Hypothalamus (tissue), 51 donors: ENCODE measurements around the gene SCAPER.
"Not testable (repeated sequence)": the region's sequence is repeated elsewhere in the genome, so short reads cannot be mapped to it uniquely, and the experiment has no call there.

Experiments
- DNase-seq, 51 donors: peaks; one replicate each; lab custom pipeline; 2025; lab: John Stamatoyannopoulos, UW

The SCAPER gene

GRCh38 chr15:76447728-76448441 is 457.3 kb downstream of the SCAPER start:
- DNase-seq, result no peak

- DNase-seq, result no peak
These were observed 464.7 kb downstream of the SCAPER start for GRCh38 chr15:76440441-76440840.

- no peak for DNase-seq
These were observed 465.6 kb downstream of the SCAPER start for GRCh38 chr15:76439542-76439941.

GRCh38 chr15:76433798-76434400 is 471.2 kb downstream of the SCAPER start:
- no peak for DNase-seq

- DNase-seq, result not testable (repeated sequence)
These were observed 472.1 kb downstream of the SCAPER start for GRCh38 chr15:76433036-76433435.

GRCh38 chr15:76432604-76433003 is 472.5 kb downstream of the SCAPER start:
- no peak for DNase-seq

- DNase-seq, result no peak
These were observed 473.2 kb downstream of the SCAPER start for GRCh38 chr15:76431971-76432370.

- DNase-seq, result not testable (repeated sequence)
These were observed 474.4 kb downstream of the SCAPER start for GRCh38 chr15:76430711-76431110.

GRCh38 chr15:76429661-76430060 is 475.5 kb downstream of the SCAPER start:
- DNase-seq, result no peak

GRCh38 chr15:76426941-76427340 is 478.2 kb downstream of the SCAPER start:
- DNase-seq, result no peak

GRCh38 chr15:76418352-76419140 is 486.6 kb downstream of the SCAPER start:
- no peak for DNase-seq

GRCh38 chr15:76401285-76401684 is 503.9 kb downstream of the SCAPER start:
- DNase-seq, result no peak

GRCh38 chr15:76398317-76399104 is 506.6 kb downstream of the SCAPER start:
- no peak for DNase-seq

GRCh38 chr15:76393614-76394013 is 511.5 kb downstream of the SCAPER start:
- DNase-seq, result peak in 1 of 51 donors; percentile 8

GRCh38 chr15:76391847-76392246 is 513.3 kb downstream of the SCAPER start:
- DNase-seq, result no peak

- no peak for DNase-seq
These were observed 513.8 kb downstream of the SCAPER start for GRCh38 chr15:76391309-76391708.

GRCh38 chr15:76390571-76390970 is 514.6 kb downstream of the SCAPER start:
- DNase-seq, result no peak

- DNase-seq, result no peak
These were observed 518.2 kb downstream of the SCAPER start for GRCh38 chr15:76386926-76387325.

GRCh38 chr15:76386178-76386577 is 519.0 kb downstream of the SCAPER start:
- DNase-seq, result no peak

- no peak for DNase-seq
These were observed 520.7 kb downstream of the SCAPER start for GRCh38 chr15:76384409-76384808.
